A673 (cell line): ENCODE results near the gene IL1B.

Experiments used
- CTCF ChIP-seq: fragments of 300-800, 200-600 bp; sonication (generic); conservative IDR thresholded peaks from 2 replicates; pipeline ENCODE4 v1.5.1; 2017; ENCODE audit warnings: low read depth, mild to moderate bottlenecking, antibody characterized with exemption, low read length, moderate library complexity, mixed read lengths
- EZH2 ChIP-seq: fragments of 200-600 bp; sonication (generic); IDR thresholded peaks from 2 replicates; pipeline ENCODE4 v1.6.1; 2017; ENCODE audit warnings: borderline replicate concordance, low read depth, mild to moderate bottlenecking, mixed read lengths, antibody characterized with exemption, low read length; ENCODE audit not compliant: poor library complexity, severe bottlenecking

DNA sequence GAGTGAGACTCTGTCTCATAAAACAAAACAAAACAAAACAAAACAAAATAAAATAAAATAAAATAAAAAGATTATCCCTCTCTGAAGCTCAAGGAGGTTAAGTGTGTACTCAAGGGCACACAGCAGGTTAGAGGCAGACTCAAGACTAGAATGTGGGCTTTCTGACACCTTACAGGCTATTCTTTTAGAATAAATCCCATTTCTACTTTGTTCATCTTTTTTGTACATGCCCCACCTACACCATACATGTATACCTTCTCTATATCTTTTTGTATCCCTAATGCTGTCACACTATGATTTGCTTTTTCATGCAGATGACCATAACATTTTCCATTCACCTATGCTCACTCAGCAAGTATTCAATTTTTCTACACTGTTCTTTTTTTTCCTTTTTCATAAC lies 2.6 kb downstream of the IL1B start:
- no peak for TF ChIP-seq CTCF
- no peak for TF ChIP-seq EZH2
